H1 (cell line): ENCODE results near the gene LONRF2. TPM values are rescaled to one million over a fixed set of nuclear protein-coding genes. Genes with fewer than 3 reads are reported as not detected.

Experiments used
- CTCF ChIA-PET: fragments of 300-600 bp; sonication (Branson Sonifier 250); formaldehyde crosslinking; loops from one replicate; lab custom pipeline; 2021; ENCODE audit not compliant: partially characterized antibody; lab: Charles Lee
- POLR2A ChIA-PET: fragments of 300-600 bp; sonication (Branson Sonifier 250); formaldehyde crosslinking; loops from one replicate; lab custom pipeline; 2021; ENCODE audit warnings: inconsistent platforms; ENCODE audit not compliant: partially characterized antibody; lab: Charles Lee
- DNase-seq, 2 experiments: peaks; one replicate each; pipeline versions ENCODE4 v3.0.0 to v3.0.0-alpha.2; 2010 to 2022; ENCODE audit warnings: low spot score in 2 of 2, low read depth in 1 of 2, mixed read lengths in 1 of 2
- FAIRE-seq: peaks from 2 replicates; lab custom pipeline; 2011; peaks lifted over from hg19 to GRCh38; lab: Jason Lieb, UNC
- H2AFZ ChIP-seq: 2 replicates; pipeline ENCODE4 v1.8.1; 2012; ENCODE audit warnings: low read length, inconsistent platforms
- H2AK5ac ChIP-seq: 2 replicates; pipeline ENCODE4 v1.6.1; 2013; ENCODE audit warnings: low read depth, low read length
- H2BK120ac ChIP-seq: replicated peaks from 2 replicates; pipeline ENCODE3; 2013; ENCODE audit warnings: low read depth, low read length, inconsistent platforms
- H2BK12ac ChIP-seq: 2 replicates; pipeline ENCODE4 v1.6.1; 2013; ENCODE audit warnings: low read depth, low read length
- H2BK15ac ChIP-seq: 2 replicates; pipeline ENCODE4 v1.6.1; 2013; ENCODE audit warnings: low read length
- H2BK20ac ChIP-seq: 2 replicates; pipeline ENCODE4 v1.6.1; 2013; ENCODE audit warnings: low read length
- H2BK5ac ChIP-seq: 2 replicates; pipeline ENCODE4 v1.6.1; 2013; ENCODE audit warnings: low read depth, low read length
- H3K14ac ChIP-seq: 2 replicates; pipeline ENCODE4 v1.6.1; 2013; ENCODE audit warnings: inconsistent platforms; ENCODE audit not compliant: insufficient read length
- H3K18ac ChIP-seq: 2 replicates; pipeline ENCODE4 v1.6.1; 2013; ENCODE audit warnings: low read length; ENCODE audit errors: extremely low read depth
- H3K23ac ChIP-seq: 2 replicates; pipeline ENCODE4 v1.6.1; 2013; ENCODE audit warnings: inconsistent platforms; ENCODE audit not compliant: insufficient read length
- H3K23me2 ChIP-seq: 2 replicates; pipeline ENCODE4 v1.6.1; 2013; ENCODE audit warnings: low read depth, low read length
- H3K27ac ChIP-seq: 2 replicates; pipeline ENCODE4 v1.6.1; 2011; ENCODE audit warnings: low read depth, low read length, inconsistent platforms
- H3K27me3 ChIP-seq, 4 experiments: replicated peaks in 1 of 4; 1 replicate in 1 of 4; 2 replicates in 3 of 4; pipeline versions ENCODE4 v1.6.1 to v1.8.1; 2011 to 2013; ENCODE audit warnings: low read length in 3 of 4, mild to moderate bottlenecking in 3 of 4, inconsistent platforms in 2 of 4, mixed read lengths in 2 of 4, moderate library complexity in 1 of 4; ENCODE audit not compliant: control insufficient read depth in 3 of 4, insufficient read depth in 3 of 4; ENCODE audit errors: extremely low read depth in 1 of 4
- H3K36me3 ChIP-seq, 4 experiments: 2 replicates each; pipeline versions ENCODE4 v1.6.1 to v1.8.1; 2011 to 2013; ENCODE audit warnings: mild to moderate bottlenecking in 4 of 4, low read length in 3 of 4, moderate library complexity in 2 of 4, control low read depth in 1 of 4, inconsistent platforms in 1 of 4; ENCODE audit not compliant: insufficient read depth in 4 of 4, control insufficient read depth in 2 of 4
- H3K4ac ChIP-seq: replicated peaks from 2 replicates; pipeline ENCODE3; 2013; ENCODE audit warnings: low read length, low read depth, mixed read lengths, inconsistent platforms; ENCODE audit not compliant: insufficient read length
- H3K4me1 ChIP-seq, 4 experiments: replicated peaks in 1 of 4; 1 replicate in 1 of 4; 2 replicates in 3 of 4; pipeline versions ENCODE4 v1.6.1 to v1.8.1; 2011 to 2013; ENCODE audit warnings: low read length in 3 of 4, inconsistent platforms in 2 of 4, mixed read lengths in 1 of 4; ENCODE audit not compliant: insufficient read depth in 4 of 4, control insufficient read depth in 3 of 4
- H3K4me2 ChIP-seq, 2 experiments: 2 replicates each; pipeline versions ENCODE4 v1.6.1 to v1.8.1; 2011 to 2013; ENCODE audit warnings: low read depth in 2 of 2, low read length in 2 of 2, control low read depth in 1 of 2, inconsistent platforms in 1 of 2, mild to moderate bottlenecking in 1 of 2; ENCODE audit not compliant: insufficient read depth in 1 of 2
- H3K4me3 ChIP-seq, 4 experiments: fragments of 200-600, 300-600 bp in 1 of 4; sonication (generic), shearing (Covaris generic), sonication (Bioruptor Twin) in 1 of 4; 2 replicates each; pipeline versions ENCODE4 v1.5.1 to v1.8.1; 2011 to 2016; ENCODE audit warnings: low read length in 4 of 4, low read depth in 3 of 4, control low read depth in 2 of 4, inconsistent platforms in 2 of 4, mild to moderate bottlenecking in 2 of 4, mixed read lengths in 1 of 4, moderate library complexity in 1 of 4; ENCODE audit not compliant: insufficient read depth in 2 of 4; ENCODE audit errors: extremely low read depth in 1 of 4
- H3K56ac ChIP-seq: replicated peaks from 2 replicates; pipeline ENCODE3; 2013; ENCODE audit warnings: low read depth, mild to moderate bottlenecking, mixed read lengths, low read length, inconsistent platforms; ENCODE audit not compliant: insufficient read length
- H3K79me1 ChIP-seq: 2 replicates; pipeline ENCODE4 v1.6.1; 2013; ENCODE audit warnings: low read depth, low read length, control low read depth
- H3K79me2 ChIP-seq, 2 experiments: 2 replicates each; pipeline versions ENCODE4 v1.6.1 to v1.8.1; 2012 to 2013; ENCODE audit warnings: low read length in 2 of 2, mild to moderate bottlenecking in 2 of 2, inconsistent platforms in 1 of 2; ENCODE audit not compliant: insufficient read depth in 2 of 2, control insufficient read depth in 1 of 2
- H3K9ac ChIP-seq, 4 experiments: replicated peaks in 1 of 4; 1 replicate in 1 of 4; 2 replicates in 3 of 4; pipeline versions ENCODE4 v1.6.1 to v1.8.1; 2011 to 2013; ENCODE audit warnings: low read depth in 3 of 4, low read length in 3 of 4, control low read depth in 2 of 4, mild to moderate bottlenecking in 2 of 4, moderate library complexity in 2 of 4, inconsistent platforms in 1 of 4; ENCODE audit errors: extremely low read depth in 1 of 4
- H3K9me3 ChIP-seq, 2 experiments: 2 replicates each; pipeline versions ENCODE4 v1.6.1 to v1.8.1; 2012 to 2013; ENCODE audit warnings: mild to moderate bottlenecking in 2 of 2, moderate library complexity in 2 of 2, control low read depth in 1 of 2, inconsistent platforms in 1 of 2, low read depth in 1 of 2, low read length in 1 of 2, mixed read lengths in 1 of 2; ENCODE audit not compliant: insufficient read depth in 2 of 2
- H4K20me1 ChIP-seq, 2 experiments: replicated peaks in 1 of 2; 2 replicates each; pipeline versions ENCODE3 to v1.8.1; 2011 to 2013; ENCODE audit warnings: inconsistent platforms in 2 of 2, low read length in 2 of 2, mild to moderate bottlenecking in 1 of 2; ENCODE audit not compliant: insufficient read depth in 2 of 2, control insufficient read depth in 1 of 2
- H4K5ac ChIP-seq: 2 replicates; pipeline ENCODE4 v1.6.1; 2013; ENCODE audit warnings: low read length, low read depth, mixed read lengths, inconsistent platforms; ENCODE audit not compliant: insufficient read length
- H4K8ac ChIP-seq: 2 replicates; pipeline ENCODE4 v1.8.0; 2013; ENCODE audit warnings: mild to moderate bottlenecking, moderate library complexity, low read length, inconsistent platforms; ENCODE audit not compliant: insufficient read depth; ENCODE audit errors: extremely low read depth
- H4K91ac ChIP-seq: replicated peaks from 2 replicates; pipeline ENCODE3; 2013; ENCODE audit warnings: low read length, mixed read lengths, inconsistent platforms; ENCODE audit not compliant: insufficient read length
- CHD2 ChIP-seq: IDR thresholded peaks from 2 replicates; pipeline ENCODE4 v1.6.1; 2012; ENCODE audit warnings: low read length, improper control_type of control experiment
- EGR1 ChIP-seq: IDR thresholded peaks from 2 replicates; pipeline ENCODE4 v1.6.1; 2011; ENCODE audit warnings: low read depth, low read length, borderline replicate concordance
- POLR2A ChIP-seq, 2 experiments: IDR thresholded peaks; 1 replicate in 1 of 2; 2 replicates in 1 of 2; pipeline ENCODE4 v1.6.1; 2011; ENCODE audit warnings: low read depth in 2 of 2, low read length in 2 of 2, mild to moderate bottlenecking in 2 of 2; ENCODE audit errors: control extremely low read depth in 1 of 2
- WGBS, 2 experiments: shearing (Covaris generic) in 1 of 2; methylation state at CpG; one replicate each; pipeline versions ENCODE4 v1.1.6 to v1.1.7; 2013 to 2015; ENCODE audit warnings: low lambda C conversion rate in 2 of 2, mixed read lengths in 2 of 2, inconsistent platforms in 1 of 2, low coverage in 1 of 2, missing lambda C conversion rate in 1 of 2; ENCODE audit not compliant: insufficient replicate concordance in 2 of 2, insufficient coverage in 1 of 2, insufficient read length in 1 of 2; ENCODE audit errors: extremely low coverage in 1 of 2, missing lambda C conversion rate in 1 of 2; 5-methylcytosine and 5-hydroxymethylcytosine counted together
- polyA plus RNA-seq, 7 experiments: library from polyadenylated mRNA; depleted of rRNA in 3 of 7; stranded (reverse) in 5 of 7; unstranded in 2 of 7; fragments of >200 nt in 5 of 7; fragments of 200-250 nt in 2 of 7; gene quantifications; 1 replicate in 5 of 7; 2 replicates in 1 of 7; 4 replicates in 1 of 7; pipeline versions ENCODE4 v1.2.1 to v1.2.3, GENCODE V29; 2011 to 2013; ENCODE audit warnings: missing spikeins in 2 of 7, mixed read lengths in 2 of 7
- total RNA-seq: library from RNA; stranded (reverse); fragmentation: NEBNext Ultra II Directional; extraction: Animal tissue kit (Norgen Biotek cat#: 25700); gene quantifications from 2 replicates; pipeline ENCODE4 v1.2.1, GENCODE V29; 2021
- TF ChIP-seq, protein P1 (sequence below): IDR thresholded peaks from 2 replicates; pipeline ENCODE4 v1.6.1; 2012; ENCODE audit warnings: inconsistent platforms

The LONRF2 gene
- total and polyA plus RNA-seq, 2 of the 8 experiments (the other 6 are each of a cell fraction or from before 2014, with no cell fraction given): 0.24 to 0.74 TPM

DNA sequence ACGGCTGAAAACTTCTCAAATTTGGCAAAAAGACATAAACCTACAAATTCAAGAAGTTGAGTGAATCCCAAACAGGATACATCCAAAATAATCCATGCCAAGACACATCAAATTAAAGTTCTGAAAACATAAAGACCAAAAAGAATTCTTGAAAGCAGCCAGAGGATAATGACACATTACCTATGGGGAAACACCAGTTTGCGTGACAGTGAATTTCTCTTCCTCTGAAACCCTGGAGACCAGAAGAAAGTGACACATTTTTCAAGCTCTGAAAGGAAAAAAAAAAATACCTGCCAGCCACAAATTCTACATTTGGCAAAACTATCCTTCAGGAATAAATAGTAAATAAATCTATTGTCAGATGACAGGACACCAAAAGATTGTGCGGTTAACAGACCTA lies 93.9 kb downstream of the LONRF2 start:
- no peak overlapping the region for H2BK15ac ChIP-seq
- H3K4me3 ChIP-seq: no peak overlapping the region
- H3K14ac ChIP-seq: no peak overlapping the region
- no peaks in the 10 kb centered on the region for H3K4me1 ChIP-seq
- no peak overlapping the region for H3K18ac ChIP-seq
- H3K4me2 ChIP-seq: no peak overlapping the region
- H2AFZ ChIP-seq: no peak overlapping the region
- no peak for TF ChIP-seq CHD2
- TF ChIP-seq, protein P1, sequence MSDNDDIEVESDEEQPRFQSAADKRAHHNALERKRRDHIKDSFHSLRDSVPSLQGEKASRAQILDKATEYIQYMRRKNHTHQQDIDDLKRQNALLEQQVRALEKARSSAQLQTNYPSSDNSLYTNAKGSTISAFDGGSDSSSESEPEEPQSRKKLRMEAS: no peak
- TF ChIP-seq EGR1: no peak
- no peak for TF ChIP-seq POLR2A (IDR thresholded peaks at IDR 0.05; ENCODE audit: control extremely low read depth in 1 of 2, low read depth in 2 of 2, low read length in 2 of 2)
- H4K20me1 ChIP-seq: no peaks in the 10 kb centered on the region
- ChIA-PET CTCF (interaction anchor here (0.5 to 3.0 kb wide), 3 partner anchors 9 to 620 kb away, joined by 3 to 11 read pairs (median 7); no protein-coding TSS in a partner anchor), POLR2A (interaction anchor here (1.0 kb wide), 1 partner anchor 29 kb away, joined by 4 read pairs; no protein-coding TSS in a partner anchor)
- H2BK5ac ChIP-seq: no peak overlapping the region
- 80% methylated on average over 3 of the region's 3 CpGs; no CpG with 5 or more reads in 1 of the 2 experiments for WGBS, 2 experiments
- FAIRE-seq: no peak
- no peak overlapping the region for H2BK20ac ChIP-seq
- H2BK120ac ChIP-seq: no peak overlapping the region
- no peak overlapping the region for H3K9ac ChIP-seq
- H4K5ac ChIP-seq: no peak overlapping the region
- no peak overlapping the region for H4K91ac ChIP-seq
- DNase-seq: no peak
- no peak overlapping the region for H3K23ac ChIP-seq
- H4K8ac ChIP-seq: no peak overlapping the region
- H2AK5ac ChIP-seq: no peak overlapping the region
- H3K27ac ChIP-seq: no peak overlapping the region
- no peak overlapping the region for H3K56ac ChIP-seq
- no peaks in the 10 kb centered on the region for H3K9me3 ChIP-seq
- no peak overlapping the region for H3K4ac ChIP-seq
- no peaks in the 10 kb centered on the region for H3K23me2 ChIP-seq
- no peaks in the 10 kb centered on the region for H3K79me1 ChIP-seq
- H3K79me2 ChIP-seq: no peaks in the 10 kb centered on the region
- no peaks in the 10 kb centered on the region for H3K36me3 ChIP-seq
- no peak overlapping the region for H2BK12ac ChIP-seq
- no peaks in the 10 kb centered on the region for H3K27me3 ChIP-seq
